Pancreas (tissue), 10 donors: ENCODE data around the gene CASKIN2. TPM values are rescaled to one million over a fixed set of nuclear protein-coding genes. Genes with fewer than 3 reads are reported as not detected.

ENCODE experiments used
- ATAC-seq, 4 donors: fragments of 200-7000 bp; cut with Tn5 transposase; one replicate each; pipeline versions ENCODE4 v1.8.0 to v1.9.1; 2020; ENCODE audit warnings: mild to moderate bottlenecking in 4 of 4, moderate library complexity in 4 of 4
- DNase-seq, 6 donors: peaks; one replicate each; pipeline ENCODE4 v3.0.0-alpha.2; 2020
- FAIRE-seq: peaks from 2 replicates; lab custom pipeline; 2012; peaks lifted over from hg19 to GRCh38; lab: Jason Lieb, UNC
- H3K27ac ChIP-seq, 4 donors: fragments of 200-600 bp; sonication (generic); 1 replicate in 3 of 4; 2 replicates in 1 of 4; pipeline versions ENCODE4 v1.5.0 to v1.8.0; 2020
- H3K27me3 ChIP-seq, 4 donors: fragments of 200-600 bp; one replicate each; pipeline ENCODE4 v1.8.0; 2021
- H3K36me3 ChIP-seq, 3 donors: fragments of 200-600 bp; sonication (generic) in 1 of 3; one replicate each; pipeline versions ENCODE4 v1.5.0 to v1.8.0; 2020 to 2021
- H3K4me1 ChIP-seq, 3 donors: fragments of 200-600 bp; one replicate each; pipeline ENCODE4 v1.8.0; 2021
- H3K4me3 ChIP-seq, 4 donors: fragments of 200-600 bp; sonication (generic) in 2 of 4; one replicate each; pipeline versions ENCODE4 v1.5.0 to v1.8.0; 2020 to 2021
- H3K9me3 ChIP-seq, 4 donors: fragments of 200-600 bp; one replicate each; pipeline ENCODE4 v1.8.0; 2021
- CTCF ChIP-seq, 4 donors: fragments of 200-600 bp; sonication (generic) in 3 of 4; IDR thresholded peaks; one replicate each; pipeline versions ENCODE4 v1.5.0 to v1.8.0; 2021; ENCODE audit warnings: antibody characterized with exemption in 4 of 4
- WGBS, 2 donors: extraction: QIAGEN DNeasy Blood & Tissue Kit; methylation state at CpG; one replicate each; pipeline ENCODE4 v1.1.7; 2013; 5-methylcytosine and 5-hydroxymethylcytosine counted together
- intact Hi-C, 3 donors: fragments of 100-400 bp; cut with DNase I; formaldehyde crosslinking; loops; one replicate each; pipeline versions ENCODE4 v1.11.1 to v1.14.2; 2022
- polyA plus RNA-seq, 2 donors: library from polyadenylated mRNA; stranded (reverse); fragments of 200-250 nt; gene quantifications; one replicate each; pipeline ENCODE4 v1.2.3, GENCODE V29; 2013
- total RNA-seq, 6 donors: library from RNA; stranded (reverse); fragmentation: NEBNext Ultra II Directional in 4 of 6; extraction: Animal tissue kit (Norgen Biotek cat#: 25700) in 4 of 6; gene quantifications; one replicate each; pipeline versions ENCODE4 v1.2.1 to v1.2.4, GENCODE V29; 2021 to 2023
- donor health status: healthy with polysubstance abuse.
- donor health status: DM: no; HTN: no; CAD: no; lungs with moderate emphysema.
- donor health status: DM: no; HTN: no; CAD: no.
- donor health status: control.
- donor health status: control.
- donor health status: Bipolar disorder and iron deficiency.
- donor health status: DM: yes; HTN: yes; CAD: no.
- donor health status: DM: no; HTN: no; CAD: no.
- donor health status: DM: no; HTN: no; CAD: no.
- donor health status: DM: yes; HTN: yes; CAD: no.

Gene CASKIN2
- total and polyA plus RNA-seq, 8 donors = 12.1 to 20.7 (median 13.2) TPM

DNA sequence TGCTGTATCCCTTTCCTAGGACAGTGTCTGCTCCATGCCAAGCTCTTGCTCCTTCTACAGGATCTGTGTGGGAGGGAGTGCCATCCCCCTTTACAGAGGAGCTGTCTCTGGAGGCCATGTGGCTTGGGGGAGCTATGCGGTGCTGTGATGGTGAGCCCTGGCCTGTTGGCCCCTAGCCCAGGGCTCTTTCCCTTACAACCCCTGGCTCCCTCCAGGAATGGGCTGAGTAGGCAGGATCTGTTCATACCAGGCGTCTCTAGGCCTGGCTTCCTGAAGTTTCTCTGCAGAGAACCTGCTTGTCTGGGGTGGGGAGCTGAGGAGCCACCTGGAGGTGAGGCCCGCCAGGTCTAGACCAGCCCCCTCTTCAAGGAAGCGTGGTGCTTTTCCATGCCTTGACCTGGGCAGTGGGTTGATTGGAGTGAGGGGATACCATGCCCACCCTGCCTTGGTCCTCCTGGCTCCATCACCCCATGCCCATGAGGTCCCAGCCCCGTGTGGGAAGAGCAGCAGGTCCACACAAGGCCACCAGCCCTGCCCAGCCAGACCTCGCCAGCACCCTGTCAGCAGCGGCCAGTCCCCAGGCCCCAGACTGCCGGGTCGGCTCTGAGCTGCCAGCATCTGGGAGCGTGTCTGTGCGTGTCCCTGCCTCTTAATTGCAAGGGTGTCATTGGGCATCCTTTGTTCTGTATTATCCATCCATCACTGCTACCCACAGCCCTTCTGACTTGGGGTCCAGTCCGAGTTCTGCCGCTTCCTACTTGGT is 24.8 kb upstream of the CASKIN2 start:
- Histone ChIP-seq H3K9me3 (no peaks in the 10 kb centered on the region), H3K27ac (peak overlapping the region in 3 of 4 donors; percentile 8 to 50 (median 26)), H3K4me3 (no peak overlapping the region), H3K4me1 (peaks cover 28 to 42% (median 33%) of the 10 kb centered on the region in 3 donors), H3K36me3 (no peaks in the 10 kb centered on the region), H3K27me3 (no peaks in the 10 kb centered on the region)
- intact Hi-C loops = loop anchor here in 1 of 3 donors (10.0 kb wide), 1 partner anchor 45 kb away; the partner anchor contains the start of gene MYO15B
- TF ChIP-seq CTCF (IDR thresholded peaks at IDR 0.05) = no peak
- FAIRE-seq (no peak), ATAC-seq (peak; percentile 33 to 65 (median 54)), DNase-seq (peak in 1 of 6 donors; percentile 76)
- WGBS, 2 donors = 39 to 44% methylated on average over 13 of the region's 13 CpGs

- peak in 1 of 6 donors; percentile 12 for DNase-seq
- ATAC-seq = no peak
- no peaks in the 10 kb centered on the region for H3K27me3 ChIP-seq
- H3K4me3 ChIP-seq = no peak overlapping the region
- H3K36me3 ChIP-seq = no peaks in the 10 kb centered on the region
- FAIRE-seq = no peak
- H3K27ac ChIP-seq = no peak overlapping the region
- TF ChIP-seq CTCF (IDR thresholded peaks at IDR 0.05) = no peak
- H3K4me1 ChIP-seq = peaks cover 21 to 41% (median 37%) of the 10 kb centered on the region in 3 donors
- 77 to 81% methylated on average over 10 of the region's 10 CpGs for WGBS, 2 donors
- intact Hi-C loops = loop anchor here in 1 of 3 donors (10.0 kb wide), 1 partner anchor 48 kb away; the partner anchor contains the start of gene MYO15B
- no peaks in the 10 kb centered on the region for H3K9me3 ChIP-seq
Observed at GRCh38 chr17:75536366-75536765, 21.0 kb upstream of the CASKIN2 start.

- H3K36me3 ChIP-seq = no peaks in the 10 kb centered on the region
- TF ChIP-seq CTCF (IDR thresholded peaks at IDR 0.05) = no peak
- WGBS, 2 donors = 87 to 89% methylated on average over 7 to 8 of the region's 8 CpGs
- DNase-seq (no peak), FAIRE-seq (no peak), ATAC-seq (no peak)
- H3K27me3 ChIP-seq = no peaks in the 10 kb centered on the region
- H3K4me3 ChIP-seq = no peak overlapping the region
- H3K4me1 ChIP-seq = peaks cover 26 to 40% (median 37%) of the 10 kb centered on the region in 3 donors
- peak overlapping the region in 1 of 4 donors; percentile 41 for H3K27ac ChIP-seq
- no peaks in the 10 kb centered on the region for H3K9me3 ChIP-seq
- intact Hi-C loops = loop anchor here in 1 of 3 donors (10.0 kb wide), 1 partner anchor 49 kb away; the partner anchor contains the start of gene MYO15B
Observed at GRCh38 chr17:75535871-75536270, 20.5 kb upstream of the CASKIN2 start.

DNA sequence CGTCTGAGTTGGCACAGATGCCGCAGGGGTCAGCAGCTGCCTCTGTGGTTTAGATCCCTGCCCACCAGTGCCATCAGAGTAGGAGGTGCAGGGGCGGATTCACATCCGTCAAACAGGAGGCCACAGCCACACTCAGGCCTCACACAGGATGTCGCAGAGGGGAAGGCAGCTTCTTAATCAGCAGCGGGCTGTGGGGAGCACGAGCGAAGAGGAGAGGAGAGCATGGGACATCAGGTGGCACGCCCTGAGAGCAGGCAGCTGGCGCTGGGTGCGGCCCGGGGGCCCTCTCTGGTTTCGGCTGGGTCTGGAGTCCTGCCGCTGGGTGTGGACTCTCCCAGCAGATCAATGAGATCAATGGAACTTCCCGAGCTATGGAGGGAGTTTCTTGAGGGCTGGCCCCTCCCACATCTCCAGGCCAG is 19.8 kb upstream of the CASKIN2 start:
- DNase-seq = peak in 1 of 6 donors; percentile 59
- Histone ChIP-seq H3K27me3 (no peaks in the 10 kb centered on the region), H3K9me3 (no peaks in the 10 kb centered on the region), H3K27ac (peak overlapping the region in 3 of 4 donors; percentile 7 to 41 (median 9)), H3K36me3 (no peaks in the 10 kb centered on the region), H3K4me3 (no peak overlapping the region), H3K4me1 (peaks cover 27 to 36% (median 35%) of the 10 kb centered on the region in 3 donors)
- peak in 3 of 4 donors; percentile 4 to 16 (median 10) for ATAC-seq
- TF ChIP-seq CTCF (IDR thresholded peaks at IDR 0.05) = no peak
- 61 to 71% methylated on average over 15 of the region's 15 CpGs for WGBS, 2 donors
- intact Hi-C loops = loop anchor here in 1 of 3 donors (10.0 kb wide), 1 partner anchor 50 kb away; the partner anchor contains the start of gene MYO15B
- no peak for FAIRE-seq
